MCF 10A (cell line): ENCODE data around the gene CAVIN3. TPM values are rescaled to one million over a fixed set of nuclear protein-coding genes. Genes with fewer than 3 reads are reported as not detected.
"Not testable (repeated sequence)": the region's sequence is repeated elsewhere in the genome, so short reads cannot be mapped to it uniquely, and the experiment has no call there.

Source experiments
- BruUV-seq: library from RNA; stranded (reverse); fragments of 400-500 nt; replicated peaks from 2 replicates; lab custom pipeline; 2021; lab: Mats Ljungman, UMichigan
- CTCF ChIA-PET: fragments of 300-600 bp; sonication (Branson Sonifier 250); formaldehyde crosslinking; extraction: SDS; loops from one replicate; lab custom pipeline; 2021; ENCODE audit warnings: antibody characterized with exemption, inconsistent platforms; lab: Yijun Ruan, JAX
- POLR2A ChIA-PET: fragments of 300-600, 350-650 bp; sonication (Branson Sonifier 250); formaldehyde crosslinking; extraction: SDS; loops from one replicate; lab custom pipeline; 2020; ENCODE audit warnings: antibody characterized with exemption, inconsistent platforms; lab: Yijun Ruan, JAX
- DNase-seq: peaks from one replicate; pipeline ENCODE4 v3.0.0-alpha.2; 2018; ENCODE audit not compliant: unreplicated experiment
- H3K27ac Mint-ChIP-seq: one replicate; pipeline ENCODE4 v1.8.0; 2022; ENCODE audit warnings: mild to moderate bottlenecking, low read depth, mixed read lengths; ENCODE audit not compliant: unreplicated experiment
- H3K27me3 Mint-ChIP-seq: one replicate; pipeline ENCODE4 v1.8.0; 2022; ENCODE audit warnings: mixed read lengths; ENCODE audit not compliant: insufficient read depth, unreplicated experiment
- H3K36me3 Mint-ChIP-seq: one replicate; pipeline ENCODE4 v1.8.0; 2022; ENCODE audit warnings: mild to moderate bottlenecking, moderate library complexity, mixed read lengths; ENCODE audit not compliant: insufficient read depth, unreplicated experiment
- H3K4me1 Mint-ChIP-seq: one replicate; pipeline ENCODE4 v1.8.0; 2022; ENCODE audit warnings: mixed read lengths; ENCODE audit not compliant: insufficient read depth, unreplicated experiment
- H3K4me3 Mint-ChIP-seq: one replicate; pipeline ENCODE4 v1.8.0; 2022; ENCODE audit warnings: mild to moderate bottlenecking, moderate library complexity, mixed read lengths; ENCODE audit not compliant: unreplicated experiment
- H3K9me3 Mint-ChIP-seq: one replicate; pipeline ENCODE4 v1.8.0; 2022; ENCODE audit warnings: mixed read lengths; ENCODE audit not compliant: unreplicated experiment
- CTCF ChIP-seq: fragments of 200-600 bp; IDR thresholded peaks from one replicate; pipeline ENCODE4 v1.8.0; 2022; ENCODE audit warnings: antibody characterized with exemption, mild to moderate bottlenecking; ENCODE audit not compliant: unreplicated experiment
- intact Hi-C: fragments of 100-400 bp; cut with micrococcal nuclease; formaldehyde crosslinking; loops from 2 replicates; pipeline ENCODE4 v1.14.1; 2022
- total RNA-seq: library from RNA; stranded (reverse); gene quantifications from 2 replicates; pipeline ENCODE4 v1.2.3, GENCODE V29; 2022

Gene CAVIN3
- total RNA-seq, 1 experiment from 2014 or later, result 69.9 TPM

GRCh38 chr11:6284250-6284649 is 36.1 kb downstream of the CAVIN3 start:
- CTCF ChIA-PET, result no interaction called here
- Mint-ChIP-seq H3K36me3 (no peaks in the 10 kb centered on the region), H3K27me3 (peaks cover 3% of the 10 kb centered on the region), H3K4me1 (peaks cover 10% of the 10 kb centered on the region), H3K9me3 (no peaks in the 10 kb centered on the region), H3K27ac (no peak overlapping the region), H3K4me3 (no peak overlapping the region)
- TF ChIP-seq CTCF, result no peak
- intact Hi-C loops, result no loop called here
- DNase-seq, result no peak
- POLR2A ChIA-PET, result no interaction called here
- no TSS peak for BruUV-seq

- H3K27ac Mint-ChIP-seq, result no peak overlapping the region
- CTCF ChIA-PET, result interaction anchor here (0.9 to 1.9 kb wide), 2 partner anchors 30 to 33 kb away, joined by 3 to 16 read pairs; no protein-coding TSS in a partner anchor
- intact Hi-C loops, result no loop called here
Observed at GRCh38 chr11:6283453-6284023, 36.8 kb downstream of the CAVIN3 start.

GRCh38 chr11:6280809-6281208 is 39.5 kb downstream of the CAVIN3 start:
- POLR2A ChIA-PET, H3K36me3 Mint-ChIP-seq, intact Hi-C loops, BruUV-seq, H3K4me1 Mint-ChIP-seq, H3K27ac Mint-ChIP-seq, H3K4me3 Mint-ChIP-seq, DNase-seq: not testable (repeated sequence)
- peaks cover 15% of the 10 kb centered on the region for H3K9me3 Mint-ChIP-seq
- H3K27me3 Mint-ChIP-seq, result peaks cover 11% of the 10 kb centered on the region
- CTCF ChIA-PET, result interaction anchor here (0.7 to 2.1 kb wide), 4 partner anchors 18 to 270 kb away, joined by 3 to 7 read pairs (median 3); no protein-coding TSS in a partner anchor

More at GRCh38 chr11:6283453-6284023, 36.8 kb downstream of the CAVIN3 start:
- POLR2A ChIA-PET, result no interaction called here
- peaks cover 1% of the 10 kb centered on the region for H3K27me3 Mint-ChIP-seq
- no peak for TF ChIP-seq CTCF
- no peak overlapping the region for H3K4me3 Mint-ChIP-seq
- BruUV-seq, result no TSS peak
- H3K4me1 Mint-ChIP-seq, result peaks cover 7% of the 10 kb centered on the region
- H3K36me3 Mint-ChIP-seq, result no peaks in the 10 kb centered on the region
- no peak for DNase-seq
- H3K9me3 Mint-ChIP-seq, result no peaks in the 10 kb centered on the region

- intact Hi-C loops, result no loop called here
- H3K9me3 Mint-ChIP-seq, result peaks cover 18% of the 10 kb centered on the region
- ChIA-PET POLR2A (no interaction called here), CTCF (interaction anchor here (1.0 to 1.6 kb wide), 4 partner anchors 23 to 42 kb away, joined by 3 to 4 read pairs (median 4); no protein-coding TSS in a partner anchor)
- H3K27ac Mint-ChIP-seq, result no peak overlapping the region
- H3K27me3 Mint-ChIP-seq, result peaks cover 19% of the 10 kb centered on the region
- no peak overlapping the region for H3K4me3 Mint-ChIP-seq
- no peaks in the 10 kb centered on the region for H3K4me1 Mint-ChIP-seq
- TF ChIP-seq CTCF, result no peak
- DNase-seq, result no peak
- BruUV-seq, result no TSS peak
- no peaks in the 10 kb centered on the region for H3K36me3 Mint-ChIP-seq
Observed at GRCh38 chr11:6273188-6273587, 47.1 kb downstream of the CAVIN3 start.
